ENCODE results near the gene DBT.
"Not testable (repeated sequence)": the region's sequence is repeated elsewhere in the genome, so short reads cannot be mapped to it uniquely, and the experiment has no call there.

DBT gene

DNA sequence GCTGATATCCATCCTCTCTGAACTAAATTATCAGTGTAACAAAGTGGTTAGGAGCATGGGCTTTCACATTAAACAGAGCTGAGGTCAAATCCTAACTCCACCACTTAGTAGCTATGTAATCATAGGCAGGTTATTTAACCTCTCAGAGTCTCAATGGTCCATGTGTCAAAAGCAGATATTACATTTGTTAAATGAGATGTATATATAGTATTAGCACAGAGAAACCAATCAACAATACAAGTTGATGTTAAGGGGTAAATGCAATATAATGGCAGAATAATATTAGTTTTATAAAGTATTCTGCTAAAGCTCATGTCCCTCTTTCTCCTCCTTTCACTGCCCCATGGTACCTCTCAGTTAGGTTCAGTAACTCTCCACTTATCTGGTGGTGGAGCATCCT, 27.2 kb downstream of the DBT start:
- H3K36me3 ChIP-seq (ENCODE audit: control insufficient read depth, low read depth, low read length), result peaks cover 16% of the 10 kb centered on the region

DNA sequence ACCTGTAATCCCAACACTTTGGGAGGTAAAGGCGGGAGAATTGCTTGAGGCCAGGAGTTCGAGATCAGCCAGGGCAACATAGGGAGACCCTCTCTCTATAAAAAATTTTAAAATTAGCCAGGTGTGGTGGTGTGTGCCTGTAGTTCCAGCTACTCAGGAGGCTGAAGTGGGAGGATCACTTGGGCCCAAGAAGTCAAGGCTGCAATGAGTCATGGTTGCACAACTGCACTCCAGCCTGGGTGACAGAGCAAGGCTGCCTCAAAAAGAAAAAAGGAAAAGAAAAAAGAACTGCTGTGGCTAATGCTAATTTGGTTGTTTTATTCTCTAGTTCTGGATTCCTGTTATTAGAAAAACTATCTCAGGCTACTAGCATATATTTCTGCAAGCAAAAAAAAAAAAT, 29.8 kb downstream of the DBT start:
- H3K27ac ChIP-seq (ENCODE audit: low read length), result no peak overlapping the region
- no peaks in the 10 kb centered on the region for H3K9me3 ChIP-seq (ENCODE audit: control insufficient read depth, low read depth, low read length)
- H3K4me3 ChIP-seq (ENCODE audit: low read length), result no peak overlapping the region
- no peaks in the 10 kb centered on the region for H3K4me1 ChIP-seq (ENCODE audit: control insufficient read depth, low read depth, low read length)
- H3K9ac ChIP-seq (ENCODE audit: low read length), result no peak overlapping the region
- no peaks in the 10 kb centered on the region for H3K27me3 ChIP-seq (ENCODE audit: control insufficient read depth, insufficient read depth, low read length)
- peaks cover 26% of the 10 kb centered on the region for H3K36me3 ChIP-seq (ENCODE audit: control insufficient read depth, low read depth, low read length)

More for the DNA sequence above, 27.2 kb downstream of the DBT start:
- no peak overlapping the region for H3K27ac ChIP-seq (ENCODE audit: low read length)
- no peak overlapping the region for H3K9ac ChIP-seq (ENCODE audit: low read length)
- H3K27me3 ChIP-seq (ENCODE audit: control insufficient read depth, insufficient read depth, low read length), result no peaks in the 10 kb centered on the region
- no peaks in the 10 kb centered on the region for H3K4me1 ChIP-seq (ENCODE audit: control insufficient read depth, low read depth, low read length)
- no peak overlapping the region for H3K4me3 ChIP-seq (ENCODE audit: low read length)
- no peaks in the 10 kb centered on the region for H3K9me3 ChIP-seq (ENCODE audit: control insufficient read depth, low read depth, low read length)

DNA sequence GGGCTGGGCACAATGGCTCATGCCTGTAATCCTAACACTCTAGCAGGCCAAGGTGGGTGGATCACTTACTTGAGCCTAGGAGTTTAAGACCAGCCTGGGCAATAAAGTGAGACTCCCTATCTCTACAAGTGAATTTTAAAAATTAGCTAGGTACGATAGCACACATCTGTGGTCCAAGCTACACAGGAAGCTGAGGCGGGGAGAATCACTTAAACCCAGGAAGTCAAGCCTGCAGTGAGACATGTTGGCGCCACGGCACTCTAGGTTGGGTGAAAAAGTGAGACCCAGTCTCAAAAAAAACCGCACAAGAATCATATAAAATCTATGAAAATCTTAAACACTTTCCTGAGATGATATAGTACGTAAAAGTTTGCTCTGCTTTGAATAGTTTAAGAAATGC, 30.2 kb downstream of the DBT start:
- Histone ChIP-seq H3K36me3 (ENCODE audit: control insufficient read depth, low read depth, low read length) (peaks cover 30% of the 10 kb centered on the region), H3K9ac (ENCODE audit: low read length) (no peak overlapping the region), H3K9me3 (ENCODE audit: control insufficient read depth, low read depth, low read length) (no peaks in the 10 kb centered on the region), H3K27ac (ENCODE audit: low read length) (no peak overlapping the region), H3K4me1 (ENCODE audit: control insufficient read depth, low read depth, low read length) (no peaks in the 10 kb centered on the region), H3K4me3 (ENCODE audit: low read length) (no peak overlapping the region), H3K27me3 (ENCODE audit: control insufficient read depth, insufficient read depth, low read length) (no peaks in the 10 kb centered on the region)

DNA sequence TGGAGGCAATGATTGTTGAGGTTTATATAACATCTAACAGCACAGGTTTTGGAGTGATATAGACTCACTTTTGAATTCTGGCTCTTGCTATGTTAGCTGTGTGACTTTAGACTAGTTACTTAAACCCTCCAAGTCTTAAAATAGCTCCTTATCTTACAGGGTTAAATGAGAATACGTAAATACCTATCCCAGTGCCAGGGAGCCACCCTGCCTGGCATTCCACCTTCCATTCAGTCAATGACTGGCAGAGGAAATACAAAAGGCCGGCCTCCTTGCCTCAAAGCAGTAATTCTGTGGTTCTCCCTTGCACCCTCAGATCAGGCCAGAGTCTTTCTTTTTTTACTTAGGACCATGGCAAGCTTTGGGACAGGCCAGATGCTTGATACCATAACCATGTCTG, 31.8 kb downstream of the DBT start:
- H3K9ac ChIP-seq (ENCODE audit: low read length), result no peak overlapping the region
- no peaks in the 10 kb centered on the region for H3K27me3 ChIP-seq (ENCODE audit: control insufficient read depth, insufficient read depth, low read length)
- peaks cover 43% of the 10 kb centered on the region for H3K36me3 ChIP-seq (ENCODE audit: control insufficient read depth, low read depth, low read length)
- H3K27ac ChIP-seq (ENCODE audit: low read length), result no peak overlapping the region
- no peaks in the 10 kb centered on the region for H3K9me3 ChIP-seq (ENCODE audit: control insufficient read depth, low read depth, low read length)
- no peaks in the 10 kb centered on the region for H3K4me1 ChIP-seq (ENCODE audit: control insufficient read depth, low read depth, low read length)
- no peak overlapping the region for H3K4me3 ChIP-seq (ENCODE audit: low read length)

DNA sequence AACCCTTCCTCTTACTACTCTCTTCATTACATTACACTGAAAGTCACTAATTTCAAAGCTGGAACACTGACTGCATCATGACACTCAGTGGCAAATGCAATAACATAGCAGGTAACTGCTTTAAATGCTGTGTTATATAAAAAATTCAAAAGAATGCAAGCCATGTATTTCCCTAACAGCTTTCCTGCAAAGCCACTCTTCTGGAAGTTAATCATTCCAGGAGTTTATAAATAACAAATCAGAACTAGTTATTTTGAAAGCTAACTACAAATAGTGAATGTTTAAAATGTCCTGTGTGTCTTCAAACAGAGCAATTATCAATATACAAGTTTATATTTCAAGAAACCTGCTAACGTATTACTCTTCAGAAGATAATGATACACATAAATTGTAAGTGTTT, 34.5 kb downstream of the DBT start:
- H3K9ac ChIP-seq (ENCODE audit: low read length), result no peak overlapping the region
- H3K27ac ChIP-seq (ENCODE audit: low read length), result no peak overlapping the region
- H3K9me3 ChIP-seq (ENCODE audit: control insufficient read depth, low read depth, low read length), result no peaks in the 10 kb centered on the region
- H3K4me1 ChIP-seq (ENCODE audit: control insufficient read depth, low read depth, low read length), result no peaks in the 10 kb centered on the region
- H3K4me3 ChIP-seq (ENCODE audit: low read length), result no peak overlapping the region
- H3K36me3 ChIP-seq (ENCODE audit: control insufficient read depth, low read depth, low read length), result peaks cover 51% of the 10 kb centered on the region
- no peaks in the 10 kb centered on the region for H3K27me3 ChIP-seq (ENCODE audit: control insufficient read depth, insufficient read depth, low read length)

DNA sequence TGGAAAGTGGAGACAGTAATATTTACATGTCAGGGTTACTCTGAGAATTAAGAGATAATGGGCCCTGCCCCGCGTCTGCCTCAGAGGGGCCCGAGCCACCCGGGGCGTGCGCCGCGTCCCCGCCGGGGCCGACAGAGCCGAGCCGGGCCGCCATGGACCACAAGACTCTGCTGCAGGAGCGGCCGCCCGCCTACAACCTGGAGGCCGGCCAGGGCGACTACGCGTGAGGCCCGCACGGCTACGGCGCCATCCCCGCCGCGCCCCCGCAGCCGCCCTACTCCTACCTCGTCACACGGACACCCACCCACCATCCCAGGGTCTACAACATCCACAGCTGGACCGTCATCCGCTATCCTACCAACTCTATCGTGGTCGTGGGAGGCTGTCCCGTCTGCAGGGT, 36.5 kb downstream of the DBT start:
- H3K9ac ChIP-seq (ENCODE audit: low read length), result no peak overlapping the region
- H3K27ac ChIP-seq (ENCODE audit: low read length), result no peak overlapping the region
- H3K36me3 ChIP-seq (ENCODE audit: control insufficient read depth, low read depth, low read length), result peaks cover 51% of the 10 kb centered on the region
- no peaks in the 10 kb centered on the region for H3K9me3 ChIP-seq (ENCODE audit: control insufficient read depth, low read depth, low read length)
- H3K27me3 ChIP-seq (ENCODE audit: control insufficient read depth, insufficient read depth, low read length), result no peaks in the 10 kb centered on the region
- no peak overlapping the region for H3K4me3 ChIP-seq (ENCODE audit: low read length)
- H3K4me1 ChIP-seq (ENCODE audit: control insufficient read depth, low read depth, low read length), result no peaks in the 10 kb centered on the region

DNA sequence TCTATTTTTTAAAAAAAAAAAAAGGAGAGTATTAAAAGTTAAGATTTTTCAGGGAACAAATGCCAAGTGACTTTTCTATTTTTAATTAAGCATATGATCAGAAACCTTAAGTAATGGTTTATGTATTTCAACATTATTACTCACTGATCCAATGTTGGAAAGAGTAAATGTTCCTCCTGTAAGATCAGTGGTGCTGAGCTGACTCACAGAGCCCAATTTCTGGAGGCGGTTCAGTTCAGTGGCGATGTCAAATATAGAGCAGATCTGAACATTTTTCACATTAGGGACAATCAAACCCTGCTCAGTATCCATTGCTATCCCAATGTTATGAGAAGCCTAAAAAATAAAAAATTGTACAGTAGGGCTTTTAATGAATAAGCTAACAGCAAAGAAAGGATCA, 43.3 kb downstream of the DBT start:
- H3K27ac ChIP-seq (ENCODE audit: low read length), result no peak overlapping the region
- H3K27me3 ChIP-seq (ENCODE audit: control insufficient read depth, insufficient read depth, low read length), result no peaks in the 10 kb centered on the region
- no peak overlapping the region for H3K9ac ChIP-seq (ENCODE audit: low read length)
- H3K4me3 ChIP-seq (ENCODE audit: low read length), result no peak overlapping the region
- H3K36me3 ChIP-seq (ENCODE audit: control insufficient read depth, low read depth, low read length), result peaks cover 26% of the 10 kb centered on the region
- H3K9me3 ChIP-seq (ENCODE audit: control insufficient read depth, low read depth, low read length), result no peaks in the 10 kb centered on the region
- no peaks in the 10 kb centered on the region for H3K4me1 ChIP-seq (ENCODE audit: control insufficient read depth, low read depth, low read length)

DNA sequence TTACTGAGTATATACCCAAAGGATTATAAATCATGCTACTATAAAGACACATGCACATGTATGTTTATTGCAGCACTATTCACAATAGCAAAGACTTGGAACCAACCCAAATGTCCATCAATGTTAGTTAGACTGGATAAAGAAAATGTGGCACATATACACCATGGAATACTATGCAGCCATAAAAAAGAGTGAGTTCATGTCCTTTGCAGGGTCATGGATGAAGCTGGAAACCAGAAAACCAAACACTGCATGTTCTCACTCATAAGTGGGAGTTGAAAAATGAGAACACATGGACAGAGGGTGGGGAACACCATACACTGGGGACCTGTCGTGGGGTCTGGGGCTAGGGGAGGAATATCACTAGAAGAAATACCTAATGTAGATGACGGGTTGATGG, 44.0 kb downstream of the DBT start:
- not testable (repeated sequence) for H3K4me1 ChIP-seq (ENCODE audit: control insufficient read depth, low read depth, low read length); H3K4me3 ChIP-seq (ENCODE audit: low read length); H3K27ac ChIP-seq (ENCODE audit: low read length); H3K27me3 ChIP-seq (ENCODE audit: control insufficient read depth, insufficient read depth, low read length); H3K9me3 ChIP-seq (ENCODE audit: control insufficient read depth, low read depth, low read length); H3K9ac ChIP-seq (ENCODE audit: low read length)
- H3K36me3 ChIP-seq (ENCODE audit: control insufficient read depth, low read depth, low read length), result peaks cover 21% of the 10 kb centered on the region

DNA sequence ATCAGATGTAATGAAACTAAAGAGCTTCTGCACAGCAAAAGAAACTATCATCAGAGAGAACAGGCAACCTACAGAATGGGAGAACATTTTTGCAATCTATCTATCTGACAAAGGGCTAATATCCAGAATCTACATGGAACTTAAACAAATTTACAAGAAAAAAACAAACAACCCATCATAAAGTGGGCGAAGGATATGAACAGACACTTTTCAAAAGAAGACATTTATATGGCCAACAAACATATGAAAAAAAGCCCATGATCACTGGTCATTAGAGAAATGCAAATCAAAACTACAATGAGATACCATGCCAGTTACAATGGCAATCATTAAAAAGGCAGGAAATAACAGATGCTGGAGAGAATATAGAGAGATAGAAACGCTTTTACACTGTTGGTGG, 44.5 kb downstream of the DBT start:
- not testable (repeated sequence) for H3K4me3 ChIP-seq (ENCODE audit: low read length); H3K4me1 ChIP-seq (ENCODE audit: control insufficient read depth, low read depth, low read length); H3K27me3 ChIP-seq (ENCODE audit: control insufficient read depth, insufficient read depth, low read length); H3K9me3 ChIP-seq (ENCODE audit: control insufficient read depth, low read depth, low read length); H3K27ac ChIP-seq (ENCODE audit: low read length); H3K9ac ChIP-seq (ENCODE audit: low read length)
- H3K36me3 ChIP-seq (ENCODE audit: control insufficient read depth, low read depth, low read length), result peaks cover 19% of the 10 kb centered on the region

DNA sequence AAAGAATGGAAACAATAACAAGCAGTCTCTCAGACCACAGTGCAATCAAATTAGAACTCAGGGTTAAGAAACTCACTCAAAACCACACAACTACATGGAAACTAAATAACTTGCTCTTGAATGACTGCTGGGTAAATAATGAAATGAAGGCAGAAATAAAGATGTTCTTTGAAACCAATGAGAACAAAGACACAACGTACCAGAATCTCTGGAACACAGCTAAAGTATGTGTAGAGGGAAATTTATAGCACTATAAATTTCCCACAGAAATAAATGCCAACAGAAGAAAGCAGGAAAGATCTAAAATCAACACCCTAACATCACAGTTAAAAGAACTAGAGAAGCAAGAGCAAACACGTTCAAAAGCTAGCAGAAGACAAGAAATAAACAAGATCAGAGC, 46.9 kb downstream of the DBT start:
- H3K9me3 ChIP-seq (ENCODE audit: control insufficient read depth, low read depth, low read length); H3K27ac ChIP-seq (ENCODE audit: low read length); H3K9ac ChIP-seq (ENCODE audit: low read length); H3K27me3 ChIP-seq (ENCODE audit: control insufficient read depth, insufficient read depth, low read length); H3K4me1 ChIP-seq (ENCODE audit: control insufficient read depth, low read depth, low read length); H3K4me3 ChIP-seq (ENCODE audit: low read length): not testable (repeated sequence)
- H3K36me3 ChIP-seq (ENCODE audit: control insufficient read depth, low read depth, low read length), result peaks cover 18% of the 10 kb centered on the region

DNA sequence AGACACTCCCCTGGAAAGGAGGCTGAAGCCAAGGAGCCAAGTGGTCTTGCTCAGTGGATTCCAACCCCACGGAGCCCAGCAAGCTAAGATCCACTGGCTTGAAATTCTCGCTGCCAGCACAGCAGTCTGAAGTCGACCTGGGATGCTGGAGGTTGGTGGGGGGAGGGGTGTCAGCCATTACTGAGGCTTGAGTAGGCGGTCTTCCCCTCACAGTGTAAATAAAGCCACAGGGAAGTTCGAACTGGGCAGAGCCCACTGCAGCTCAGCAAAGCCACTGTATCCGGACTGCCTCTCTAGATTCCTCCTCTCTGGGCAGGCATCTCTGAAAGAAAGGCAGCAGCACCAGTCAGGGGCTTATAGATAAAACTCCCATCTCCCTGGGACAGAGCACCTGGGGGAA, 49.6 kb downstream of the DBT start:
- not testable (repeated sequence) for H3K9ac ChIP-seq (ENCODE audit: low read length); H3K4me1 ChIP-seq (ENCODE audit: control insufficient read depth, low read depth, low read length); H3K27ac ChIP-seq (ENCODE audit: low read length); H3K4me3 ChIP-seq (ENCODE audit: low read length); H3K27me3 ChIP-seq (ENCODE audit: control insufficient read depth, insufficient read depth, low read length); H3K9me3 ChIP-seq (ENCODE audit: control insufficient read depth, low read depth, low read length)
- peaks cover 12% of the 10 kb centered on the region for H3K36me3 ChIP-seq (ENCODE audit: control insufficient read depth, low read depth, low read length)

DNA sequence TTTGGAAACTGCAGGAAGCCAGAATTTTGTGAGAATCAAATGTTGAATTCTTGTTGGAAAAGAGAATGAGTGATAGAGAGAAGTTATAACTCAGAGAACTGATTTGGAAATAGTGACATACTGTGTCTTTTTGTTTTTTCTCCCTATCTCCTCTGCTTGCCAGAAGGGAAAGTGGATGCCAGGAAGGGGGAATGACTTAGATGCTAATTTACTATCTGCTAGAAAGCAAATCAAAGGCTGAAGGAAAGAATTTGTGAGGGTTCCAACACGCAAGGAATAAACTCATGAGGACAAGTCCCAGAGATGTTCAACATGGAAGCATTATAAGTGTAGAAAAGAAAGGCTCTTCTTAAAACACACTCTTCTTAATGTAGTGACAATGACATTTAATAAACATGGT, 51.0 kb downstream of the DBT start:
- Histone ChIP-seq H3K9ac (ENCODE audit: low read length) (no peak overlapping the region), H3K4me1 (ENCODE audit: control insufficient read depth, low read depth, low read length) (peaks cover 5% of the 10 kb centered on the region), H3K9me3 (ENCODE audit: control insufficient read depth, low read depth, low read length) (no peaks in the 10 kb centered on the region), H3K27ac (ENCODE audit: low read length) (no peak overlapping the region), H3K4me3 (ENCODE audit: low read length) (no peak overlapping the region), H3K27me3 (ENCODE audit: control insufficient read depth, insufficient read depth, low read length) (no peaks in the 10 kb centered on the region), H3K36me3 (ENCODE audit: control insufficient read depth, low read depth, low read length) (peaks cover 12% of the 10 kb centered on the region)

DNA sequence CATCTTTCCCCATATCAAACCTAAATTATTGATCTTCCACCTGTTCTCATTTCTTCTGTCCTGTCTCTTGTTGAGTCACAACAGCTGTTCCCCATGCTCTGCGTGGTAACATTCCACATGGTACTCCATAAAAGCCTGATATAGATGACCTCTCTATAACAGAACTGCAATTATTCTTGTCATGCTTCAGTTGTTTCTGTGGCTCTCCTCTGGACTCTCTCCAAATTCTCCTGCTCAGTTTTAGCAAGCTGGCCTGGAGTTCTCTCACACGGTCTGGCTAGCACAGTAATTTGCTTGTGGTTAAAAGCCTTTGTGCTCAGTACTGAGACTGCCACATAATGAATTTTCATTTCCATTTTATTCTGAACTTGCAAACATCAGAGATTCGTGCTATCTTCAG, 61.0 kb downstream of the DBT start:
- Histone ChIP-seq H3K9me3 (ENCODE audit: control insufficient read depth, low read depth, low read length) (no peaks in the 10 kb centered on the region), H3K4me3 (ENCODE audit: low read length) (no peak overlapping the region), H3K27me3 (ENCODE audit: control insufficient read depth, insufficient read depth, low read length) (no peaks in the 10 kb centered on the region), H3K9ac (ENCODE audit: low read length) (no peak overlapping the region), H3K36me3 (ENCODE audit: control insufficient read depth, low read depth, low read length) (no peaks in the 10 kb centered on the region), H3K4me1 (ENCODE audit: control insufficient read depth, low read depth, low read length) (no peaks in the 10 kb centered on the region), H3K27ac (ENCODE audit: low read length) (no peak overlapping the region)

Data from iPS-18a (cell line).